ENCODE results near the gene AFF1.

DNA sequence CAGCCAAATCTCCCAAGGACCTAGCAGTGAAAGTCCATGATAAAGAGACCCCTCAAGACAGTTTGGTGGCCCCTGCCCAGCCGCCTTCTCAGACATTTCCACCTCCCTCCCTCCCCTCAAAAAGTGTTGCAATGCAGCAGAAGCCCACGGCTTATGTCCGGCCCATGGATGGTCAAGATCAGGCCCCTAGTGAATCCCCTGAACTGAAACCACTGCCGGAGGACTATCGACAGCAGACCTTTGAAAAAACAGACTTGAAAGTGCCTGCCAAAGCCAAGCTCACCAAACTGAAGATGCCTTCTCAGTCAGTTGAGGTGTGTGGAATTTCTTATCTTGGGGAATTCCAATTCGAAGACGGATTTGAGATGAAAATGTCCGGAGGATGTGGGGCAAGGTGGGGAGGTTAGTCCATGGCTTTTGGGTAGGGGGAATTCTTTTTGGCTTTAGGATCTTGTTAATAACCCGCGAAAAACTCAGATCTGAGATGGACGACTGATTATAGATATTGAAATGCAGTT lies 112.5 kb downstream of the AFF1 start:
- TF ChIP-seq TAF1 (IDR thresholded peaks at IDR 0.05; ENCODE audit: low read depth, low read length), result no peak
- no peak for TF ChIP-seq SPI1 (IDR thresholded peaks at IDR 0.05; ENCODE audit: low read depth, low read length)
- no peak for TF ChIP-seq POLR2AphosphoS5 (IDR thresholded peaks at IDR 0.05; ENCODE audit: low read depth, low read length)
- TF ChIP-seq POLR2A (IDR thresholded peaks at IDR 0.05; ENCODE audit: low read depth, low read length), result no peak
